T-helper 2 cell treated with Interferon-gamma antibody and Interleukin-4, amounts not matched to agents 100 ng/mL and 5 ng/mL, for 36 hours (primary cell): Measurements from ENCODE around the gene PER1. TPM values are rescaled to one million over a fixed set of nuclear protein-coding genes. Genes with fewer than 3 reads are reported as not detected.

ENCODE experiments used
- intact Hi-C: fragments of 100-400 bp; cut with micrococcal nuclease; formaldehyde crosslinking; loops from one replicate; pipeline ENCODE4 v1.15.1; 2023
- total RNA-seq: library from RNA; stranded (reverse); gene quantifications from 2 replicates; pipeline ENCODE4 v1.2.3, GENCODE V29; 2022

PER1 gene, protein sequence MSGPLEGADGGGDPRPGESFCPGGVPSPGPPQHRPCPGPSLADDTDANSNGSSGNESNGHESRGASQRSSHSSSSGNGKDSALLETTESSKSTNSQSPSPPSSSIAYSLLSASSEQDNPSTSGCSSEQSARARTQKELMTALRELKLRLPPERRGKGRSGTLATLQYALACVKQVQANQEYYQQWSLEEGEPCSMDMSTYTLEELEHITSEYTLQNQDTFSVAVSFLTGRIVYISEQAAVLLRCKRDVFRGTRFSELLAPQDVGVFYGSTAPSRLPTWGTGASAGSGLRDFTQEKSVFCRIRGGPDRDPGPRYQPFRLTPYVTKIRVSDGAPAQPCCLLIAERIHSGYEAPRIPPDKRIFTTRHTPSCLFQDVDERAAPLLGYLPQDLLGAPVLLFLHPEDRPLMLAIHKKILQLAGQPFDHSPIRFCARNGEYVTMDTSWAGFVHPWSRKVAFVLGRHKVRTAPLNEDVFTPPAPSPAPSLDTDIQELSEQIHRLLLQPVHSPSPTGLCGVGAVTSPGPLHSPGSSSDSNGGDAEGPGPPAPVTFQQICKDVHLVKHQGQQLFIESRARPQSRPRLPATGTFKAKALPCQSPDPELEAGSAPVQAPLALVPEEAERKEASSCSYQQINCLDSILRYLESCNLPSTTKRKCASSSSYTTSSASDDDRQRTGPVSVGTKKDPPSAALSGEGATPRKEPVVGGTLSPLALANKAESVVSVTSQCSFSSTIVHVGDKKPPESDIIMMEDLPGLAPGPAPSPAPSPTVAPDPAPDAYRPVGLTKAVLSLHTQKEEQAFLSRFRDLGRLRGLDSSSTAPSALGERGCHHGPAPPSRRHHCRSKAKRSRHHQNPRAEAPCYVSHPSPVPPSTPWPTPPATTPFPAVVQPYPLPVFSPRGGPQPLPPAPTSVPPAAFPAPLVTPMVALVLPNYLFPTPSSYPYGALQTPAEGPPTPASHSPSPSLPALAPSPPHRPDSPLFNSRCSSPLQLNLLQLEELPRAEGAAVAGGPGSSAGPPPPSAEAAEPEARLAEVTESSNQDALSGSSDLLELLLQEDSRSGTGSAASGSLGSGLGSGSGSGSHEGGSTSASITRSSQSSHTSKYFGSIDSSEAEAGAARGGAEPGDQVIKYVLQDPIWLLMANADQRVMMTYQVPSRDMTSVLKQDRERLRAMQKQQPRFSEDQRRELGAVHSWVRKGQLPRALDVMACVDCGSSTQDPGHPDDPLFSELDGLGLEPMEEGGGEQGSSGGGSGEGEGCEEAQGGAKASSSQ (N-terminal part only)
- total RNA-seq = 20.4 and 26.4 TPM in 2 replicates

DNA sequence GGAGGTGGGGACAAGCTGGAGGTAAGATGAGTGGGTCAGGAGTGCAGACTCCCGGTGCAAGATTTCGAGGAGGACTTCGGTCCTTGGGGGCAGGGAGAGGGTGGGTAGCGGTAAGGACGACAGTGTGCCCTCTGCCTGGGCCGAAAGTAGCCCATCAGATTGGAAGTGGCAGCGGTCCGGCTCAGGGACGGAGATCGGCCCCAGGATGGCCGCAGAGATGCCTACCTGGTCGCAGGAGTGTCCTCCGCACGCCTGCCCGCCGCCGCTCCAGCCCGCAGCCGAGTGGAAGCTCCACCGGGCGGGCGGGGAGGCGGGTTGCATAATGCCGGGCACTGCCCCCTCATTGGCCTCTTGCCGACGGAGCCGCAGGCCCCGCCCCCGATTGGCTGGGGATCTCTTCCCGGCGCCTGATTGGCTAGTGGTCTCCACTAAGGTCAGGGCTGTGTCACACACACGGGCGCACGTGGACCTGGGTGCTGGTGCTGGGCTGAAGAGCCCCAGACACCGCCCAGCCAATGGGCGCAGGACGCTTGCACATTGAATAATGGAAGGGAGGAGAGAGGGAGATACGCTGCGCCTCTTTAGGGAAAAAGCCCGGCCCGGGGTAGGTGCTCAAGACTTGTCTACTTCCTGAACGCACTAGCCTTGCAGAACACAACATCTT lies at the start of gene PER1:
TSS of gene PER1 (minus strand) at position 293 of the 664 bp plus-strand sequence. CDS start 1,698 bp downstream, outside the sequence.
- intact Hi-C loops = loop anchor here (10.0 kb wide), 2 partner anchors 267 to 917 kb away; partner anchors contain the start of genes CHD3, DVL2 and PHF23

DNA sequence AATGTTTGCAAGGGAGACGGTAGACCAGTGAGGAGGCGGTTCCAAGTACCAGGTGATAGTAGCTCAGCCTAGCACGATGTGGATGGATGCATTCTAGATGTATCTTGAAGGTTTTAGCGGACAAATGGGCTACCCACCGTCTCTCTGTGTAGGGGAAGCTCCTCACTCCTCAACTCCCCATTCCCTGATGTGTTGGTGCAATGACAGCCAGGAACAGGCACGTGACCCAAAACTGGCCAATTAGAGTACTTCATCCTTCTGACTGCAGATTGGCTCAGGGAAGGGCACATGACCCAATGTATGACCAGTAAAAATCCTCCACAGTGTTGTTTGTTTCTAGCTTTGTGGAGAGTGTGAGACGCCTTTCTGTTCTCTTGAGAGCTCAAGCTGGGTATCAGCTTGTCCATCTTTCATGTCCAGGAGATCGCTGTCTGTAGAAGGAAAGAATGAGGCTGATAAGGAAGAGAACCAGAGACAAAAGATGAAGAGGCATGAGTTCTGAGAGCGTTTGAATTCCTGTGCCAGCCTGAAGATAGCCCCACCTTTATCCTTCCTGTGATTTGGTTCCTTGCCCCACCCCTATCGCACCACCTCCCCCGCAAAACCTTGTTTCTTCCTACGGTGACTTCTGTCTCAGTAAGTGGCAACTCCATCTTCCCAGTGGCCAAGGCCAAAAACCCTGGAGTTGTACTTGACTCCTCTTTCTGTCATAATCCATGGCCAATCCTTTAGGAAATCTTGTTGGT lies 40.0 kb upstream of the PER1 start:
- intact Hi-C loops = loop anchor here (1.0 kb wide), 2 partner anchors 18 to 36 kb away; partner anchors contain the start of gene AURKB

DNA sequence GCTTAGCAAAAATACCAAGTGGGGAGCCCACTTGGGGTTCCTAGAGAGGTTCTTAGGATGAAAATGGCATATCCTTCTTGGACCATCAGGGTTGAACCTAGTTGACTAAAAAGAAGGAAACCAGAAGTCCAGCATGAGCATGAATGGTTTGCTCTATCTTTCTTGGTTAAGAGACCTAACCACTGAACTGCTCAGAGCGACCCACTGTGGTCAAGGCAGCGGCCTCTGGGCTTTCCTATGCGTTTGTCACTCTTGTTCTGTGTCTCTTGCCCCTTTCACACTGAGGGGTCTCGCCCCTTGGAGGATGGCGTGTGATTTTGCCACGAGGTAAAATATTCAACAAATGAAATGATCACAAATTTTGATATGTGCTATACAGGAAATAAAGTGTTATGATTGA lies 38.3 kb upstream of the PER1 start:
- intact Hi-C loops = loop anchor here (1.0 kb wide), 1 partner anchor 10 kb away; no protein-coding TSS in a partner anchor

DNA sequence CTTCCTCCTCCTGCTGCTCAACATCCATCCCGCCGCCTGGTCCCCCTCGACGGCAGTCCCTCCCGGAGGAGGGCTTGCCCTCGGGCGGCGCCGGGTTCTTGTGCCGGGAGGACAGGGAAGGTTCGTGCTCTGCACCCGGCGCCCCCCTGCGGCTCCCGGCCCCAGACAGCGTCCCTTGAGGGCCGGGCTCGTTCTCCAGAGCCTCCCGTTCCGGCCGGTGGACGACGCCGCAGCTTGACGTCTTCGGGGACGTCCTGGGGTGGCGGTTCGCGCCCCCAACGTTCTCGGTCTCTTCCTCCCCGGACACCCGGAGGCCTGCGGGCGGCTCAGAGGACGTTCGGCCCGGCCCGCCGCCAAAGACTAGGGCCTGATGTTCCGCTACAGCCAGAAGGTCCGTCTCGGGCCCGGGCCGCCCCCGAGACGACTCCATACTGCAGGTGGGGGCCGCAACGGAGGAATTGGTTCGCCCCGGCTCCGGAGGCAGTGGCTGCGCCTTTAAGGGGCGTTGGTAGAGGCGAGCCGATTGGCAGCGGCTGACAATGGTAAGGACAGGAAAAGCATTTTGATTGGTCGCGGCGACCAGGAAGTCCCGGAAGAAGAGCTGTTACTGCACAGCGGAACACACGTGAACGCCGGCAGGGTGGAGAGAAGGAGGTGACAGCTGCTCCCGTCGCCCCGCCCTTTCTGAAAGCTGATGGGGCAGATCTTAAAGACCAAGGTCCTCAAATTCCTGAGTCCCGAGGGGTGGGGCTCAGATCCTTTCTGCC lies 37.7 kb upstream of the PER1 start, which contains the start of gene BORCS6:
TSS of gene BORCS6 (minus strand) at position 470 of the 767 bp plus-strand sequence. CDS start at position 430, 40 bp downstream.
- intact Hi-C loops = loop anchor here (1.0 kb wide), 1 partner anchor 10 kb away; no protein-coding TSS in a partner anchor

DNA sequence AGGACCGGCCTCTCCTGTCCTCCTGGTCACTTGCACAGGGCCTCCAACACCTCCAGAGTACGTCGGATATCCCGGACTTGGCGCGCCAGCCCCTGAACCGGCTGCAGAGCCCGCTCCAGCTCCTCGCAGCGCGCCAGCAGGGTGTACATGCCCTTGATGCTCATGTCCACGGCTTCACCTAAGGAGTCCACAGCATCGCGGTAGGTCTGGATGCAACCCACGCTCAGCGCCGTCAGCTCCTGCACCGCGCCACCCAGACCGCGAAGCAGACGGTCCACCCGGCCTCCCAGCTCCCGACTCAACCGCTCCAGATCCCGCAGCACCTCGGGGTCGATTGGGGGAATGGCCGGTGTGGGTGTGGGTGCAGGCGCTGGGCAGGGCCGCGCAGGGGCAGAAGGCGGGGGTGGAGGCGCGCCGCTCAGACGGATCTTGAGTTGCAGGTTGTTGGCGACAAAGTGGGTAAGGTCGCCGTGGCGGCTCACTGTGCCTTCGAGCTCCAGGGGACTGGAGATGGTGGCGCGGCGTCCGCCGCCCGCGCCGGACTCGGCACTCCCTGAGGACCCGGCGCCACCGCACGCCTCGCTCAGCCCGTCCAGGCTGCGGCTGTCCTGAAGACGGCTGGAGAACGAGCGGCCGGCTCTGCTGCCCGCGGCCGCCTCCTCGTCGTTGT lies 37.0 kb upstream of the PER1 start:
- intact Hi-C loops = no loop called here

DNA sequence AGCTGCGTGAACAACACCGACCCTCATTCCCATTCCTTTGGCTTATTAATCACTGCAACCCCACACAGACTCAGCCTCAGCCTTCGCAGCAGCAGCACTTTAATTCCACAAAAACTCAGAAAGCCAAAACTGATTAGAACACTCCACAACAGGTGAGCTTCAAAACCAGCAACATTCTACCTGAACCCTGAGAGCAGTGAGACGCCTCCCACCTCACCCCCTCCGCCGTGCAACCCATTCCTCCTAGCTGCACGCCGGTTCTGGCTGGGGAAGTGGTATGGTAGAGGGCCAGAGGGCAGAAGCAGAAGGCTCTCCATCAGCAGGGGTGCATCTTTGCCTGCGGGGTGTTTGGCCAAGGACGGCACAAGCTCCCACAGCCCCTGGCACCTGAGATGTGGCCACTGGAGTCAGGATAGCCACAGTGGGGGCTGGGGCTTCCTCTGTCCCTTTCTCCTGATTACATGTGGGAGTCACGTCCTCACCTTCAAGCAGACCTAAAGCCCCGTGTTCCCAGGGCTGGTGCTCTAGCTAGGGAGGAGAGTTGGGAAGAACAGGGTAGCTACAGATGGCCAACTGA lies 36.1 kb upstream of the PER1 start:
- intact Hi-C loops = no loop called here

DNA sequence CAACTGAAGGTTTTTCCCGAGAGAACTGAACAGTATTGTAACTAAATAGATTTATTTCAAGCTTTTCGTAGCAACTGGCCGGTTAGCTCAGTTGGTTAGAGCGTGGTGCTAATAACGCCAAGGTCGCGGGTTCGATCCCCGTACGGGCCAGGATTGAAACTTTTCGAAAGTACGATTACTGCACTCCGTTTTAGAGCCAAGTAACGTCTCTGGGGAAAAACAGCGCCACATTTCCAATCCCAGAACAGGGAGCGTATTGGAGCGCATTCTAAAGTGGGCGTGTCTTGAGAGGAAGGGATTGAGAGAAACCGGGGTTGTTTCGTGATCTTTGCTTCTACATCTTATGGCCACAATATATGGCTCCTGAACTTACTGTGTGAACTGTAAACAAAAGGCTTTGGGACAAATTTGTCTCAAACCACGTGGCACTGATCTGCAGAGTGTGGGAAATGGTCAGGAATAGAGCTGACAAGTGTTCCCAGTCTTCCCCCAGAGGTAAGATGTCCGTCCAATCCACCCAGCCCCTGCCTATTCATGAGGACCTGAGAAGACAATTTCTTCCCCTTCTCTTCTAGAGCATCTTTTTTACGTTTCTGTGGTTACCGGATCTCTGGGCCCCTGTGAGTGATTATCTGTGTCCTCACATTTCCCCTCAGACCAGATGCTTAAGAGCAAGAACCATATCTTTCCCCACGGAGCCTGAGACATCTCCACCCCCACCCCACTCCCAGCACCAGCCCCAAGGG lies 35.5 kb upstream of the PER1 start:
- intact Hi-C loops = loop anchor here (1.0 to 2.0 kb wide), 7 partner anchors 14 to 67 kb away; partner anchors contain the start of genes CTC1 and PFAS

DNA sequence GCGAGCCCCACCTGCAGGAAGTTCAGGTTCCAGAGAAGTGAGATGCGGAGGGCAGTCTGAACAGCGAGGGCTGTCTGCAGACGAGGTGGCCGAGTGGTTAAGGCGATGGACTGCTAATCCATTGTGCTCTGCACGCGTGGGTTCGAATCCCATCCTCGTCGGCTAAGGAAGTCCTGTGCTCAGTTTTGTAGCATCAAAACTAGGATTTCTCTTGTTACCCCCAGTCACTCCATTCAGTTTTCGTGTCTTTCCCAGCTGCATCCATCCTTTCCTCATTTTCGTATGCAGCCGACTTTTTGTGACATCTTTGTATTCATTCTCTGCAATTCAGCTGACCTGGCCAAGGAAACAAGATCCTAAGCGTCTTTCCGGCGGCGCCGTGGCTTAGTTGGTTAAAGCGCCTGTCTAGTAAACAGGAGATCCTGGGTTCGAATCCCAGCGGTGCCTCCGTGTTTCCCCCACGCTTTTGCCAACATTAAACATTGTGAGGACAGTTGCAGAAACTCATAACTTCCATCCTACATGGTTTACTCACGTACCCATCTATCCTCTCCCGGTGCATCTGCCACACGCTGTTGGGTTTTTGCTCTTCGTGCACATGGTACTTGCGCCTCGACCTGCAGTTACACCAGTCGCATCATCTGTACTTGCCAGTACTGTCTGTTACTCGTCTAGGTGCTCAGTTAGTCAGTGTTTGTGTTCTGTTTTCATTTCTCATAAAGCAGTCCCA lies 34.7 kb upstream of the PER1 start:
- intact Hi-C loops = loop anchor here (1.0 to 2.0 kb wide), 8 partner anchors 11 to 67 kb away; partner anchors contain the start of genes CTC1, PFAS and TMEM107

DNA sequence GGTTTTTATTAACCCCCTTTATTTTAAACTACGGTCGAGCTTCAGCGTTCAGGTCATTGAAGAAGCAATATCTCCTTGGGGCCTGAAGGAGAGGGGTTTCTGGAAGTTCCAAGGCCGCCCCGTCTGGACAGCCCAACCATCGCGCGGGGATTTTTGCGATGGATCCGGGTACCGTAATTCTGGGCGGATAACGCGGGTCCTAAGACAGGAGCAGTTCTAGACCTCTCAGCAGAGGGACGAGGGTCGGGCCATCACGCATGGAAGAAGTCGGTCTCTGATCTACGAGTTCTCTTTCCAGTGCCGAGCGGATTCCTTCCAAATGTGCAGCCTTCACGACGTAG lies 34.2 kb upstream of the PER1 start:
- intact Hi-C loops = loop anchor here (1.0 to 2.0 kb wide), 3 partner anchors 10 to 62 kb away; partner anchors contain the start of genes CTC1, PFAS and TMEM107

DNA sequence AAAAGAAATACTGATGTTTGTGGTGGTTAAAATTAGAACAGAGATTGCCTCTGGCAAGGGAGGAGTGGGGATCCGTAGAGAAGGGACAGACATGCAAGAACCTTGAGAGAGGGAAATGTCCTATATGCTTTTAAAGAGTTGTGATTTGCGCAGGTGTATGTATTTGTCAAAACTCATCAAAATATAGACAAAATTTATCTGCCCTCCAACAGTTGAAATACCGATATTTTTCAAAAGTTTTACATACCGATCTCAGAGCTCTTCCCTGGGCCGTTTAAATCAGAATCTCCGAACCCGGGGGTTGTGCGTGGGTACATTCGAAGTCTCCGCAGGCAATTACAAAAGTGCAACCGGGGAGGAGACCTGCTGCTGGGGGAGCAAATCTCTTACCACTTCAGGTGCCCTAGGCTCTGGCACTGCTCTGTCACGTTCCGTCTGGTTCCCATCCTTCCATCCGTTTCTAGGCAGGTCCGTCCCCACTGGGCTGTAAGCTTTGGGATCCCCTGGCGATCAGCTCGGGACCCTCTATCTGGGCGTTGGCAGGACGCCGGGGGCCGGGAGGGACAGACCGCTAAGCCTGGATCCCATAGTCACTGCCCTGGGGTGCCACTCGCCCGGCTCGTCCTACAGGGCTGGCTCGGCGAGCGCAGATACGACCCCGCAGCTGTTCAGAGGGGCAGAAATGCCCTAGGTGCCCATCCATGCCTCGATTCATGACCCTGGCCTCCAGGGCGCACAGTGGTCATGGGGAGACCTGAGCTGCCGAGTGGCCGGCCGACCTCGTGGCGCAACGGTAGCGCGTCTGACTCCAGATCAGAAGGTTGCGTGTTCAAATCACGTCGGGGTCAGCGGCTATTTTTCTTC lies 33.6 kb upstream of the PER1 start:
- intact Hi-C loops = loop anchor here (1.0 to 2.0 kb wide), 3 partner anchors 10 to 63 kb away; partner anchors contain the start of genes CTC1, PFAS and TMEM107

DNA sequence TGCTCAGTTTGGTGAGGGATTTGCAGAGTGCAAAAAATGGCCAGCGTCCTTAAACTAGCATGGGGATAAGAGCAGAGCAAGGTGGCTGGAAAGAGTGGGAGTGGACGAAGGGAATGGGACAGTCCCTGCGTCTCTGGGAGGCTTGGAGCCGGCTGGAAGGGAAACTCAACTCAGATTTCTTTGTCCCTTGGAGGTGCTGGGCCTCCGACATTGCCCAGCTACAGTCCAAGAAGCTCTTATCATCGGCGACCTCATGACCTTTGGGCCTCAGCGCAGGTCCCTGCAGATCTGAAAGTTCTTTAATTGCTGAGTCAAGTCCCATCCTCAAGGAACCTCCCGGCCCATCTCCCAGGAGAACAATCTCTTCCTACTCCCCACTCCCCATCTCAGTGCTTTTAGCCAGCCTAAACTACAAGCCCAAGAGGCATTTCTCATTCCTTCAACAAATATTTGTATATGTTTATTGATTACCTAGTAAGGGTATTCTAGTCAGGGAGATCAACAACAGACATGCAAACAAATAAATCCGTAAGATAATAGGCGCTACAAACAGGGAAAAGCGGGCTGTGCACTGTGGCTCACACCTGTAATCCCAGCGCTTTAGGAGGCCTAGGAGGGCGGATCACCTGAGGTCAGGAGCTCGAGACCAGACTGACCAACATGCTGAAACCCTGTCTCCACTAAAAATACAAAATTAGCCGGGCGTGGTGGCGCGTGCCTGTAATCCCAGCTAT lies 25.0 kb upstream of the PER1 start:
- intact Hi-C loops = loop anchor here (1.0 kb wide), 1 partner anchor 9 kb away; no protein-coding TSS in a partner anchor

DNA sequence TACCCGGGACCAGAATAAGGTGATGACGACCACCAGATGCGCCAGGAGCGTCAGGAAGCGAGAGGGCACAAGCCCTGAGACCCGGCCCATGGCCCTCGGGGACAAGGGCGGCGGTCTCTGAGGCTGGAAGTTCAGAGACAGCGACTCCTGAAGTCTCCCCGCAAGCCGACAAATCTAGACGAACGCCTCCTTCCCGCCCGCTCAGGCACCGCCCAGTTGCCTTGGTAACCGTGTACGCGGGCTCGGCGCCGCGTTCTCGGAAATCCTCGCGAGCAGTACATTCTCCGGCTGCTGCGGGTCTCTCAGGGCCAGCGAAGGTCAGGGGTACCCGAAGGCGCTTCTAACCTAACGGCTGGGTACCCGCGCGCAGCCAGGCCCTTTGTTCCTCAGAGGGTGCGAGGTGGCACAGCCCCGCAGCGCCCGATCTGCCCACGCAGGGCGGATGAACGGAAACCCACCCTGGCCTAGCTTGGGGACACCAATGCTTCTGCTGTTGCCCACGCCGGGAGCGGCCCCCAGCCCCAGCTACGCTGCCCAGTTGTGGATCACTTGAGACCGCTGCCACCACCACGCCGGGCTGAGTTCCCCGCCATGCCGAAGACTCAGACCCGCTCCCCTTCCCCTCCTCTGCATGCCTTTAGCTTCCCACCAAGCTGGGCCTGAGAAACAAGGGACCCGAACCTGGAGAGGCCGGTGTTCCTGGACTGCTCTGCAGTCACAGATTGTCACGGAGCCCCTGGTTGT lies 24.2 kb upstream of the PER1 start, which contains the start of gene TMEM107:
TSS of gene TMEM107 (minus strand) at position 184 of the 744 bp plus-strand sequence. CDS start at position 90, 94 bp downstream.
- intact Hi-C loops = loop anchor here (1.0 kb wide), 1 partner anchor 10 kb away; no protein-coding TSS in a partner anchor

DNA sequence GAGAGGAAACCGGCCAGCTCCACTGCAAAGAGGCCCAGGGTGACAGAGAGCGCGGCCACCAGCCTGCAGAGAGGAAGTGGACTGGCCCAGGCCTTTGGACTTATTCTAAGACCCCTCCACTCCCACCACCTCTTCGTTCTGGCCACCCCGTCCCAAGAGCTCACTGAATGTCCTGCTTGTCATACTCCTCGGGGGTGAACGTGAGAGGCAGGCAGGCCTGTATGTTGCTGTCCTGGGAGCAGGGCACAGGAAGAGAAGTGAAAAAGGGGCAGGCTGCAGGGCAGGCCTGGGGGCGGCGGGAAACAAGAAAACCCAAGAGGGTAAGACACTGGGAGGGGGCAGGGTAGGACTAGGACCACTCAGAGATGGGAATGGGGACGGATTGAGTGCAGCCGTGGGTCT lies 23.6 kb upstream of the PER1 start:
- intact Hi-C loops = loop anchor here (1.0 kb wide), 1 partner anchor 11 kb away; no protein-coding TSS in a partner anchor
